ENCODE results near the gene PXDC1.

GRCh38 chr6:3759646-3760232 lies 8.2 kb upstream of the PXDC1 start:
- TF ChIP-seq POLR2AphosphoS5 (IDR thresholded peaks at IDR 0.05) (peak in 1 of 2 donors; percentile 64), POLR2A (IDR thresholded peaks at IDR 0.05; ENCODE audit: low read depth) (no peak)

All from esophagus muscularis mucosa (tissue), 2 donors.